22Rv1 (cell line): ENCODE data around the gene EDC4.

Experiments used
- CTCF ChIP-seq: fragments of 450-650 bp; IDR thresholded peaks from 2 replicates; pipeline ENCODE4 v1.5.1; 2017; ENCODE audit warnings: mild to moderate bottlenecking
- ZFX ChIP-seq: fragments of 450-650 bp; IDR thresholded peaks from 2 replicates; pipeline ENCODE4 v1.6.1; 2017; ENCODE audit warnings: antibody characterized with exemption, borderline replicate concordance

GRCh38 chr16:67871256-67871655 is 1.6 kb upstream of the EDC4 start:
- TF ChIP-seq CTCF (no peak), ZFX (no peak)
